HepG2 (cell line): Measurements from ENCODE around the gene PRR35. TPM values are rescaled to one million over a fixed set of nuclear protein-coding genes. Genes with fewer than 3 reads are reported as not detected.
"Not testable (repeated sequence)": the region's sequence is repeated elsewhere in the genome, so short reads cannot be mapped to it uniquely, and the experiment has no call there.

Experiments
- ATAC-seq: fragments of 200-7000 bp; cut with Tn5 transposase; 3 replicates; pipeline ENCODE4 v1.9.1; 2020; ENCODE audit warnings: mild to moderate bottlenecking, moderate library complexity
- BruUV-seq: library from RNA; stranded (reverse); fragments of 400-500 nt; replicated peaks from 2 replicates; lab custom pipeline; 2021; lab: Mats Ljungman, UMichigan
- CTCF ChIA-PET: fragments of 300-600 bp; formaldehyde crosslinking; extraction: SDS; loops from one replicate; lab custom pipeline; 2021; ENCODE audit warnings: low total read pairs, inconsistent platforms, low intra/inter-chr PET ratio; lab: Yijun Ruan, JAX
- POLR2A ChIA-PET: fragments of 350-600 bp; sonication (Branson Sonifier 250); formaldehyde crosslinking; loops from one replicate; lab custom pipeline; 2020; ENCODE audit warnings: antibody characterized with exemption, inconsistent platforms; lab: Yijun Ruan, JAX
- DNase-seq: peaks from one replicate; pipeline ENCODE4 v3.0.0-alpha.2; 2015; ENCODE audit warnings: low spot score
- FAIRE-seq: peaks from 3 replicates; lab custom pipeline; 2011; peaks lifted over from hg19 to GRCh38; lab: Jason Lieb, UNC
- H2AFZ ChIP-seq: one replicate; pipeline ENCODE4 v1.6.1; 2011; ENCODE audit warnings: low read length, inconsistent platforms
- H3K27ac ChIP-seq: fragments of 300-600 bp; 3 replicates; pipeline ENCODE4 v1.8.0; 2011; ENCODE audit warnings: mixed run types, mild to moderate bottlenecking, mixed read lengths, low read length, inconsistent platforms; ENCODE audit not compliant: insufficient read depth; ENCODE audit errors: extremely low read length
- H3K27me3 ChIP-seq, 2 experiments: fragments of 200-600 bp in 1 of 2; 2 replicates in 1 of 2; 3 replicates in 1 of 2; pipeline versions ENCODE4 v1.6.0 to v1.8.0; 2011; ENCODE audit warnings: low read length in 2 of 2, mild to moderate bottlenecking in 2 of 2, moderate library complexity in 2 of 2, inconsistent platforms in 1 of 2; ENCODE audit not compliant: insufficient read depth in 2 of 2, control insufficient read depth in 1 of 2
- H3K36me3 ChIP-seq, 2 experiments: fragments of 200-600 bp in 1 of 2; replicated peaks in 1 of 2; 2 replicates in 1 of 2; 3 replicates in 1 of 2; pipeline versions ENCODE4 v1.5.1 to v1.8.0; 2011; ENCODE audit warnings: low read length in 2 of 2, inconsistent platforms in 1 of 2; ENCODE audit not compliant: insufficient read depth in 2 of 2, control insufficient read depth in 1 of 2
- H3K4me1 ChIP-seq: 2 replicates; pipeline ENCODE4 v1.5.1; 2012; ENCODE audit warnings: low read length, inconsistent platforms; ENCODE audit not compliant: insufficient read depth
- H3K4me2 ChIP-seq: 2 replicates; pipeline ENCODE4 v1.6.0; 2011; ENCODE audit warnings: low read depth, low read length, inconsistent platforms
- H3K4me3 ChIP-seq, 3 experiments: fragments of 200-600 bp in 1 of 3; sonication (generic), shearing (Covaris generic) in 1 of 3; replicated peaks in 1 of 3; 2 replicates each; pipeline ENCODE4 v1.5.1; 2011 to 2016; ENCODE audit warnings: low read length in 3 of 3, inconsistent platforms in 2 of 3, low read depth in 2 of 3, mild to moderate bottlenecking in 2 of 3, control low read depth in 1 of 3, mixed read lengths in 1 of 3; ENCODE audit not compliant: insufficient read depth in 1 of 3
- H3K79me2 ChIP-seq: one replicate; pipeline ENCODE4 v1.6.1; 2011; ENCODE audit warnings: low read length, inconsistent platforms; ENCODE audit not compliant: insufficient read depth
- H3K9ac ChIP-seq: 2 replicates; pipeline ENCODE4 v1.6.0; 2011; ENCODE audit warnings: mild to moderate bottlenecking, low read depth, low read length, inconsistent platforms; ENCODE audit not compliant: insufficient read depth
- H3K9me3 ChIP-seq: 2 replicates; pipeline ENCODE4 v1.5.1; 2012; ENCODE audit warnings: mild to moderate bottlenecking, low read length
- H4K20me1 ChIP-seq: 2 replicates; pipeline ENCODE4 v1.6.0; 2011; ENCODE audit warnings: inconsistent platforms, mild to moderate bottlenecking, low read length, moderate library complexity; ENCODE audit not compliant: insufficient read depth
- MBNL3 ChIP-seq: fragments of 250-450 bp; sonication (Bioruptor Pico); conservative IDR thresholded peaks from 2 replicates; pipeline ENCODE4 v1.8.0; 2022; ENCODE audit warnings: mild to moderate bottlenecking, inconsistent platforms
- ZBTB38 ChIP-seq: sonication (generic); formaldehyde crosslinking; IDR thresholded peaks from 2 replicates; pipeline ENCODE4 v1.5.1; 2020; ENCODE audit warnings: mild to moderate bottlenecking, missing genetic modification reagents
- ZNF468 ChIP-seq: sonication (generic); formaldehyde crosslinking; IDR thresholded peaks from 2 replicates; pipeline ENCODE4 v1.8.0; 2022; ENCODE audit warnings: mild to moderate bottlenecking, moderate library complexity, missing genetic modification reagents
- WGBS: methylation state at CpG from one replicate; pipeline ENCODE4 v1.1.6; 2017; ENCODE audit warnings: low lambda C conversion rate; 5-methylcytosine and 5-hydroxymethylcytosine counted together
- in situ Hi-C: cut with HindIII; loops from 2 replicates; pipeline ENCODE4 v1.10.0; 2017; ENCODE audit warnings: low pct_unique_long_range_greater_than_20kb; ENCODE audit not compliant: extremely low pct_ligation_motif_present
- intact Hi-C: fragments of 100-400 bp; cut with micrococcal nuclease; formaldehyde crosslinking; loops from one replicate; pipeline ENCODE4 v1.10.0; 2022; ENCODE audit not compliant: unreplicated experiment
- polyA plus RNA-seq, 8 experiments: library from polyadenylated mRNA; depleted of rRNA in 3 of 8; stranded (reverse) in 7 of 8; unstranded in 1 of 8; fragments of >200 nt; fragmentation: Illumina TruSeq in 4 of 8; extraction: Trizol in 4 of 8; gene quantifications; 2 replicates each; pipeline versions ENCODE4 v1.2.1 to v1.2.3, GENCODE V29; 2011 to 2016; ENCODE audit warnings: low read depth in 4 of 8, missing spikeins in 1 of 8, mixed read lengths in 1 of 8; ENCODE audit not compliant: insufficient read depth in 1 of 8
- total RNA-seq, 5 experiments: library from RNA; depleted of rRNA; stranded (reverse); fragments of >200 nt; fragmentation: Illumina TruSeq; extraction: Trizol; gene quantifications; 2 replicates each; pipeline ENCODE4 v1.2.3, GENCODE V29; 2016; ENCODE audit warnings: low read depth in 1 of 5
- TF ChIP-seq, protein P1 (sequence below): IDR thresholded peaks from 2 replicates; pipeline ENCODE4 v1.6.1; 2012; ENCODE audit warnings: low read depth, low read length, improper control_type of control experiment
- TF ChIP-seq, protein P2 (sequence below): sonication (generic); formaldehyde crosslinking; IDR thresholded peaks from 2 replicates; pipeline ENCODE4 v1.4.0; 2020; ENCODE audit warnings: missing genetic modification reagents

Gene PRR35
- total and polyA plus RNA-seq, 2 of the 13 experiments (the other 11 are each of a cell fraction or from before 2014, with no cell fraction given), result 0.07 to 0.16 TPM

DNA sequence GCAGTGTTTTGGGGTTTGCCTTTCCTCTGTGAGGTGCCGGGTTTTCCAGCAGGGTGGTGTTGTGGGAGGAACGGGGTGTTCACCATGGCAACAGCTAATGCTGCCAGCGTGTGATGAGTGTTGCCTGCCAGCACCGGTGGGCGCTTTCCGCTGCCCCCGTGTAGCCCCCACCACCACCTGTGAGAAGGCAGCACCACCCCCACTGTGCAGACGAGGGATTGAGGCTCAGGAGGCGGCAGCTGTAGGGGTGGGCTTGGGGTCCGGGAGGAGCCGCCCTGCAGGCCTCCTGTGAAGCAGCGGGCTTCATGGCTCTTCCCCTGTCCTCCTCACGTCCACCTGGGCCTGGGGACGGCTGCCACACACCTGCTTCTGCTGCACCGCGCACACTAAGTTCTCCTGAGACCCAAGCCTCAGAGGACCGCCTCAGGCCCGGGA lies 34.9 kb downstream of the PRR35 start (continued):
- TF ChIP-seq, protein P1, sequence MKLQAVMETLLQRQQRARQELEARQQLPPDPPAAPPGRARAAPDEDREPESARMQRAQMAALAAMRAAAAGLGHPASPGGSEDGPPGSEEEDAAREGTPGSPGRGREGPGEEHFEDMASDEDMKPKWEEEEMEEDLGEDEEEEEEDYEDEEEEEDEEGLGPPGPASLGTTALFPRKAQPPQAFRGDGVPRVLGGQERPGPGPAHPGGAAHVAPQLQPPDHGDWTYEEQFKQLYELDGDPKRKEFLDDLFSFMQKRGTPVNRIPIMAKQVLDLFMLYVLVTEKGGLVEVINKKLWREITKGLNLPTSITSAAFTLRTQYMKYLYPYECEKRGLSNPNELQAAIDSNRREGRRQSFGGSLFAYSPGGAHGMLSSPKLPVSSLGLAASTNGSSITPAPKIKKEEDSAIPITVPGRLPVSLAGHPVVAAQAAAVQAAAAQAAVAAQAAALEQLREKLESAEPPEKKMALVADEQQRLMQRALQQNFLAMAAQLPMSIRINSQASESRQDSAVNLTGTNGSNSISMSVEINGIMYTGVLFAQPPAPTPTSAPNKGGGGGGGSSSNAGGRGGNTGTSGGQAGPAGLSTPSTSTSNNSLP, result no peak

DNA sequence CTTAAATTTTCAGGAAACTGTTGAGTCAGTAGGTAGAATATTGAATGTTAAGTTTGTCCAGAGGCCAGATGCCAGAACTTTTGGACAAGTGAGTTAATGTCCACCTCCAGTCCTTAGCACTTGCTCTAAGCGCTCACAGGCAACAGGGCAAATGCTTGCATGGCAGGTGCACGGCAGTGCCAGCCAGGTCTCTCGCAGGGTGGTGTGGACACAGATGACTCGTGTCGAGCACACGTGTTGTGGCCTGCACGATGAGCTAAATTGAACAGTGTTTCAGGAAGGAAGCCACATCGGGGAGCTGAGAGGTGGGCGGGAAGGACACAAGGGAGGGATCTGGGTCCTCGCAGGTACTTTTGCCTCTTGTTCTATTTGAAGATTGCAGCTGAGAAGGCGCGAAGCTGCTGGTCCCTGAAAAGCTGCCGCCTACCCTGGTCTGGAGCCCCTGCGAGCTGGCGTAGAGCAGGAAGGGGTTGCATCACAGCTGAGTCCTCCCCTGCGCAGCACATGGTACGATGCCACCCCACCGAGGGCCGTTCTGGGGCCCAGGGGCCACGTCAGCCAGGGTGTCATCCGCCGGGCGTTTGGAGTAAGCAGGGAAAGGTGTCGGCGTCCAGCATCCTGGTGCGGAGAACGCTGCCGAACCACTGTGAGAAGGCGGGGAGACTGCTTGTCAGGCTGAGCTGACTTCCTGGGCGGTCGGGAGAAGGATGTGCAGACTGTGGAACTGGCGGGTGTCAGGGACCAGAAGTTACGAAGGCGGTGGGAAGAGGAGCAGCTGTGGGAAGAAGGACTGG lies 35.9 kb downstream of the PRR35 start:
- FAIRE-seq, result no peak
- H3K27ac ChIP-seq, result no peak overlapping the region
- H3K36me3 ChIP-seq, result peaks cover 6 to 11% of the 10 kb centered on the region in 2 experiments; a peak in 4 of 5 replicates
- H4K20me1 ChIP-seq, result peaks cover 2% of the 10 kb centered on the region; the same call in 1 of the 2 replicates
- no peak for TF ChIP-seq MBNL3
- ChIA-PET POLR2A (no interaction called here), CTCF (no interaction called here)
- no peak for ATAC-seq
- no peak overlapping the region for H3K9ac ChIP-seq
- in situ Hi-C loops (no loop called here), intact Hi-C loops (no loop called here)
- H3K4me3 ChIP-seq, result no peak overlapping the region
- no peak overlapping the region for H2AFZ ChIP-seq
- peaks cover 36% of the 10 kb centered on the region for H3K79me2 ChIP-seq
- 98% methylated on average over 31 of the region's 34 CpGs for WGBS
- BruUV-seq, result no TSS peak
- H3K9me3 ChIP-seq, result no peaks in the 10 kb centered on the region
- H3K27me3 ChIP-seq, result no peaks in the 10 kb centered on the region; a peak in 1 of 5 replicates
- DNase-seq, result no peak
- H3K4me1 ChIP-seq, result peaks cover 29% of the 10 kb centered on the region
- no peak overlapping the region for H3K4me2 ChIP-seq

DNA sequence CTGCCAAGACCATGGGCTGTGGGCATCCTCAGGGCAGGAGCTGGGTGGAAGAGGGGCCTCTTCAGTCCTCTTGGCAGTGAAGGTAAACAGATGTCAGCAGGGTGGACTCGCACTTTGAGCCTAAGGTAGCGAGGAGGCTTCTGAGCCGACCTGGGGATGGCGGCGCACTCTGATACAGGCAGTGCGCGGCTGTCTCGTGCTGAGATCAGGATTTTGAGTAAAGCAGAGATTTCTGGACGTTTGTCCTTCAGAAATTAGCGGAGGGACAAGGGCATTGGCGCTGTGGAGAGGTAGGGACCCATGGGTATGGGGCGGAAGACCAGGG lies 36.5 kb downstream of the PRR35 start:
- ATAC-seq, result no peak
- no peak overlapping the region for H3K27ac ChIP-seq
- H3K27me3 ChIP-seq, result no peaks in the 10 kb centered on the region; a peak in 1 of 5 replicates
- 90% methylated on average over 12 of the region's 12 CpGs for WGBS
- no peaks in the 10 kb centered on the region for H4K20me1 ChIP-seq
- no peaks in the 10 kb centered on the region for H3K9me3 ChIP-seq
- no peak overlapping the region for H3K4me3 ChIP-seq
- H3K4me1 ChIP-seq, result peaks cover 23% of the 10 kb centered on the region
- H3K4me2 ChIP-seq, result no peak overlapping the region
- FAIRE-seq, result no peak
- no TSS peak for BruUV-seq
- peaks cover 32% of the 10 kb centered on the region for H3K79me2 ChIP-seq
- ChIA-PET CTCF (no interaction called here), POLR2A (no interaction called here)
- peaks cover 6 to 11% of the 10 kb centered on the region in 2 experiments; a peak in 4 of 5 replicates for H3K36me3 ChIP-seq
- in situ Hi-C loops (no loop called here), intact Hi-C loops (no loop called here)
- TF ChIP-seq ZBTB38 (CRISPR knock-in tag) (no peak), ZNF468 (CRISPR knock-in tag) (no peak)
- TF ChIP-seq, protein P2, sequence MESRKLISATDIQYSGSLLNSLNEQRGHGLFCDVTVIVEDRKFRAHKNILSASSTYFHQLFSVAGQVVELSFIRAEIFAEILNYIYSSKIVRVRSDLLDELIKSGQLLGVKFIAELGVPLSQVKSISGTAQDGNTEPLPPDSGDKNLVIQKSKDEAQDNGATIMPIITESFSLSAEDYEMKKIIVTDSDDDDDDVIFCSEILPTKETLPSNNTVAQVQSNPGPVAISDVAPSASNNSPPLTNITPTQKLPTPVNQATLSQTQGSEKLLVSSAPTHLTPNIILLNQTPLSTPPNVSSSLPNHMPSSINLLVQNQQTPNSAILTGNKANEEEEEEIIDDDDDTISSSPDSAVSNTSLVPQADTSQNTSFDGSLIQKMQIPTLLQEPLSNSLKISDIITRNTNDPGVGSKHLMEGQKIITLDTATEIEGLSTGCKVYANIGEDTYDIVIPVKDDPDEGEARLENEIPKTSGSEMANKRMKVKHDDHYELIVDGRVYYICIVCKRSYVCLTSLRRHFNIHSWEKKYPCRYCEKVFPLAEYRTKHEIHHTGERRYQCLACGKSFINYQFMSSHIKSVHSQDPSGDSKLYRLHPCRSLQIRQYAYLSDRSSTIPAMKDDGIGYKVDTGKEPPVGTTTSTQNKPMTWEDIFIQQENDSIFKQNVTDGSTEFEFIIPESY (CRISPR knock-in tag), result peak; percentile 78
- DNase-seq, result no peak
- no peak overlapping the region for H3K9ac ChIP-seq
- no peak overlapping the region for H2AFZ ChIP-seq

DNA sequence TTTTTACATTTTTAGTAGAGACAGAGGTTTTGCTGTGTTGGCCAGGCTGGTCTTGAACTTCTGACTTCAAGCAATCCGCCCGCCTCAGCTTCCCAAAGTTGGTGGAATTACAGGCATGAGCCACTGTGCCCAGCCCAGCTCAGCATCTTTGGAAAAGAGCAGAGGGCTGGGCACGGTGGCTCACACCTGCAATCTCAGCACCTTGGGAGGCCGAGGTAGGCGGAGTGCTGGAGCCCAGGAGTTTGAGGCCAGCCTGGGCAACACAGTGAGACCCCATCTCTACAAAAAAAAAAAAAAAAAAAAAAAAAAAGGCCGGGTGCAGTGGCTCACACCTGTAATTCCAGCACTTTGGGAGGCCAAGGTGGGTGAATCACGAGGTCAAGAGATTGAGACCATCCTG lies 37.5 kb downstream of the PRR35 start:
- H3K9ac ChIP-seq, CTCF ChIA-PET, DNase-seq, H3K27ac ChIP-seq, intact Hi-C loops, BruUV-seq, H3K4me3 ChIP-seq, H2AFZ ChIP-seq, H3K4me2 ChIP-seq, POLR2A ChIA-PET, H4K20me1 ChIP-seq, H3K27me3 ChIP-seq, ATAC-seq, in situ Hi-C loops, H3K9me3 ChIP-seq, FAIRE-seq: not testable (repeated sequence)
- H3K36me3 ChIP-seq, result peaks cover 6 to 11% of the 10 kb centered on the region in 2 experiments; a peak in 4 of 5 replicates
- 95% methylated on average over 7 of the region's 7 CpGs for WGBS
- H3K4me1 ChIP-seq, result peaks cover 14% of the 10 kb centered on the region
- H3K79me2 ChIP-seq, result peaks cover 27% of the 10 kb centered on the region
